Subcutaneous abdominal adipose tissue (tissue), 5 donors: ENCODE measurements around the gene SEC62.

Experiments
- H3K27ac ChIP-seq: one replicate; pipeline ENCODE4 v1.7.0; 2013; ENCODE audit warnings: low read depth, mild to moderate bottlenecking, inconsistent platforms, low read length, moderate library complexity
- H3K27me3 ChIP-seq, 5 donors: one replicate each; pipeline ENCODE4 v1.7.0; 2013; ENCODE audit warnings: low read length in 5 of 5, inconsistent platforms in 1 of 5; ENCODE audit not compliant: control insufficient read depth in 5 of 5, insufficient read depth in 4 of 5
- H3K36me3 ChIP-seq, 5 donors: one replicate each; pipeline ENCODE4 v1.7.0; 2013; ENCODE audit warnings: low read length in 5 of 5; ENCODE audit not compliant: control insufficient read depth in 5 of 5, insufficient read depth in 5 of 5
- H3K4me1 ChIP-seq, 5 donors: one replicate each; pipeline ENCODE4 v1.7.0; 2013; ENCODE audit warnings: low read length in 5 of 5, mild to moderate bottlenecking in 3 of 5, moderate library complexity in 1 of 5; ENCODE audit not compliant: control insufficient read depth in 5 of 5, insufficient read depth in 5 of 5
- H3K4me3 ChIP-seq, 5 donors: one replicate each; pipeline ENCODE4 v1.7.0; 2013; ENCODE audit warnings: low read length in 5 of 5, low read depth in 1 of 5
- H3K9ac ChIP-seq, 5 donors: one replicate each; pipeline ENCODE4 v1.7.0; 2013; ENCODE audit warnings: low read length in 5 of 5, mild to moderate bottlenecking in 4 of 5, moderate library complexity in 3 of 5
- H3K9me3 ChIP-seq, 5 donors: one replicate each; pipeline ENCODE4 v1.7.0; 2013; ENCODE audit warnings: low read length in 5 of 5; ENCODE audit not compliant: control insufficient read depth in 5 of 5
- donor health status: healthy.
- donor health status: healthy.
- donor health status: healthy.
- donor health status: healthy.
- donor health status: healthy.

SEC62 gene

GRCh38 chr3:169992781-169993180 lies 26.2 kb downstream of the SEC62 start:
- Histone ChIP-seq H3K27me3 (no peaks in the 10 kb centered on the region), H3K4me1 (peaks cover 0 to 20% (median 3%) of the 10 kb centered on the region in 5 donors), H3K36me3 (peaks cover 31 to 58% (median 37%) of the 10 kb centered on the region in 5 donors), H3K9me3 (no peaks in the 10 kb centered on the region), H3K4me3 (no peak overlapping the region), H3K27ac (no peak overlapping the region), H3K9ac (no peak overlapping the region)

GRCh38 chr3:169993761-169994160 lies 27.2 kb downstream of the SEC62 start:
- no peak overlapping the region for H3K27ac ChIP-seq
- H3K4me3 ChIP-seq, result no peak overlapping the region
- peaks cover 0 to 20% (median 3%) of the 10 kb centered on the region in 5 donors for H3K4me1 ChIP-seq
- peaks cover 23 to 50% (median 33%) of the 10 kb centered on the region in 5 donors for H3K36me3 ChIP-seq
- H3K9ac ChIP-seq, result no peak overlapping the region
- H3K9me3 ChIP-seq, result no peaks in the 10 kb centered on the region
- H3K27me3 ChIP-seq, result no peaks in the 10 kb centered on the region

GRCh38 chr3:169996063-169996462 lies 29.5 kb downstream of the SEC62 start:
- Histone ChIP-seq H3K9ac (no peak overlapping the region), H3K27ac (no peak overlapping the region), H3K4me1 (peaks cover 0 to 20% (median 3%) of the 10 kb centered on the region in 5 donors), H3K4me3 (no peak overlapping the region), H3K9me3 (no peaks in the 10 kb centered on the region), H3K36me3 (peaks cover 14 to 34% (median 24%) of the 10 kb centered on the region in 5 donors), H3K27me3 (no peaks in the 10 kb centered on the region)

GRCh38 chr3:169998668-169999131 lies 32.1 kb downstream of the SEC62 start:
- Histone ChIP-seq H3K27me3 (no peaks in the 10 kb centered on the region), H3K9ac (no peak overlapping the region), H3K9me3 (no peaks in the 10 kb centered on the region), H3K36me3 (peaks cover 7 to 13% (median 11%) of the 10 kb centered on the region in 5 donors), H3K4me1 (peaks cover 0 to 28% (median 3%) of the 10 kb centered on the region in 5 donors), H3K4me3 (no peak overlapping the region), H3K27ac (no peak overlapping the region)

GRCh38 chr3:169999433-169999832 lies 32.8 kb downstream of the SEC62 start:
- Histone ChIP-seq H3K9ac (no peak overlapping the region), H3K4me1 (peaks cover 0 to 25% (median 2%) of the 10 kb centered on the region in 5 donors), H3K27ac (no peak overlapping the region), H3K9me3 (no peaks in the 10 kb centered on the region), H3K36me3 (peaks cover under 1 to 11% (median 11%) of the 10 kb centered on the region in 5 donors), H3K27me3 (no peaks in the 10 kb centered on the region), H3K4me3 (no peak overlapping the region)

GRCh38 chr3:170000051-170000450 lies 33.4 kb downstream of the SEC62 start:
- Histone ChIP-seq H3K27me3 (no peaks in the 10 kb centered on the region), H3K9ac (no peak overlapping the region), H3K36me3 (peaks cover 0 to 11% (median 9%) of the 10 kb centered on the region in 5 donors), H3K4me3 (no peak overlapping the region), H3K27ac (no peak overlapping the region), H3K9me3 (no peaks in the 10 kb centered on the region), H3K4me1 (peaks cover 0 to 24% (median 2%) of the 10 kb centered on the region in 5 donors)

- Histone ChIP-seq H3K9ac (peak overlapping the region in 1 of 5 donors; percentile 4), H3K27me3 (no peaks in the 10 kb centered on the region), H3K4me3 (peak overlapping the region in 3 of 5 donors; percentile 8 to 48 (median 42)), H3K4me1 (peaks cover 2 to 24% (median 5%) of the 10 kb centered on the region in 5 donors), H3K27ac (peak overlapping the region; percentile 17), H3K36me3 (peaks cover 0 to 2% (median 0%) of the 10 kb centered on the region in 5 donors), H3K9me3 (no peaks in the 10 kb centered on the region)
Observed at GRCh38 chr3:170002231-170002630, 35.6 kb downstream of the SEC62 start.

GRCh38 chr3:170002879-170003278 lies 36.3 kb downstream of the SEC62 start:
- Histone ChIP-seq H3K27ac (peak overlapping the region; percentile 17), H3K4me3 (peak overlapping the region in 3 of 5 donors; percentile 8 to 48 (median 42)), H3K36me3 (peaks cover 0 to 2% (median 0%) of the 10 kb centered on the region in 5 donors)

GRCh38 chr3:170003881-170004356 lies 37.3 kb downstream of the SEC62 start:
- Histone ChIP-seq H3K4me3 (no peak overlapping the region), H3K9ac (no peak overlapping the region), H3K4me1 (peaks cover 2 to 24% (median 6%) of the 10 kb centered on the region in 5 donors), H3K27me3 (no peaks in the 10 kb centered on the region), H3K9me3 (no peaks in the 10 kb centered on the region), H3K36me3 (no peaks in the 10 kb centered on the region), H3K27ac (peak overlapping the region; percentile 25)

More at GRCh38 chr3:170002879-170003278, 36.3 kb downstream of the SEC62 start:
- Histone ChIP-seq H3K9ac (no peak overlapping the region), H3K27me3 (no peaks in the 10 kb centered on the region), H3K4me1 (peaks cover 2 to 24% (median 6%) of the 10 kb centered on the region in 5 donors), H3K9me3 (no peaks in the 10 kb centered on the region)

GRCh38 chr3:170007031-170007663 lies 40.5 kb downstream of the SEC62 start:
- Histone ChIP-seq H3K27ac (no peak overlapping the region), H3K4me3 (no peak overlapping the region)

More at GRCh38 chr3:170007031-170007663, 40.5 kb downstream of the SEC62 start:
- Histone ChIP-seq H3K36me3 (no peaks in the 10 kb centered on the region), H3K9me3 (no peaks in the 10 kb centered on the region), H3K9ac (no peak overlapping the region), H3K4me1 (peaks cover 2 to 19% (median 6%) of the 10 kb centered on the region in 5 donors), H3K27me3 (no peaks in the 10 kb centered on the region)
